Lower leg skin (tissue), 4 donors: ENCODE measurements around the gene KAZN. TPM values are rescaled to one million over a fixed set of nuclear protein-coding genes. Genes with fewer than 3 reads are reported as not detected.

Source experiments
- DNase-seq, 2 donors: peaks; one replicate each; pipeline ENCODE4 v3.0.0-alpha.2; 2019; ENCODE audit warnings: low spot score in 2 of 2
- H3K4me3 ChIP-seq: fragments of 200-600 bp; sonication (generic); 2 replicates; pipeline ENCODE4 v1.5.1; 2017; ENCODE audit warnings: mild to moderate bottlenecking, low read depth; ENCODE audit not compliant: poor library complexity, severe bottlenecking
- CTCF ChIP-seq, 3 donors: fragments of 450-650 bp; IDR thresholded peaks; one replicate each; pipeline ENCODE4 v1.5.1; 2016; ENCODE audit warnings: antibody characterized with exemption in 3 of 3, mild to moderate bottlenecking in 3 of 3, moderate library complexity in 2 of 3
- POLR2A ChIP-seq, 2 donors: fragments of 450-650 bp; IDR thresholded peaks; one replicate each; pipeline ENCODE4 v1.6.1; 2016 to 2017; ENCODE audit warnings: antibody characterized with exemption in 2 of 2, mild to moderate bottlenecking in 1 of 2, moderate library complexity in 1 of 2
- WGBS, 2 donors: methylation state at CpG; one replicate each; pipeline ENCODE4 v1.1.5; 2018; 5-methylcytosine and 5-hydroxymethylcytosine counted together
- intact Hi-C: fragments of 100-400 bp; cut with DNase I; formaldehyde crosslinking; loops from one replicate; pipeline ENCODE4 v1.15.0; 2023; ENCODE audit warnings: low total_unique reads
- total RNA-seq, 4 donors: library from RNA; depleted of rRNA; stranded (reverse); fragments of >200 nt; gene quantifications; one replicate each; pipeline ENCODE4 v1.1.0, GENCODE V29; 2016

The KAZN gene
- total RNA-seq, 4 donors from 2014 or later = 21.4 to 36.0 (median 28.4) TPM

DNA sequence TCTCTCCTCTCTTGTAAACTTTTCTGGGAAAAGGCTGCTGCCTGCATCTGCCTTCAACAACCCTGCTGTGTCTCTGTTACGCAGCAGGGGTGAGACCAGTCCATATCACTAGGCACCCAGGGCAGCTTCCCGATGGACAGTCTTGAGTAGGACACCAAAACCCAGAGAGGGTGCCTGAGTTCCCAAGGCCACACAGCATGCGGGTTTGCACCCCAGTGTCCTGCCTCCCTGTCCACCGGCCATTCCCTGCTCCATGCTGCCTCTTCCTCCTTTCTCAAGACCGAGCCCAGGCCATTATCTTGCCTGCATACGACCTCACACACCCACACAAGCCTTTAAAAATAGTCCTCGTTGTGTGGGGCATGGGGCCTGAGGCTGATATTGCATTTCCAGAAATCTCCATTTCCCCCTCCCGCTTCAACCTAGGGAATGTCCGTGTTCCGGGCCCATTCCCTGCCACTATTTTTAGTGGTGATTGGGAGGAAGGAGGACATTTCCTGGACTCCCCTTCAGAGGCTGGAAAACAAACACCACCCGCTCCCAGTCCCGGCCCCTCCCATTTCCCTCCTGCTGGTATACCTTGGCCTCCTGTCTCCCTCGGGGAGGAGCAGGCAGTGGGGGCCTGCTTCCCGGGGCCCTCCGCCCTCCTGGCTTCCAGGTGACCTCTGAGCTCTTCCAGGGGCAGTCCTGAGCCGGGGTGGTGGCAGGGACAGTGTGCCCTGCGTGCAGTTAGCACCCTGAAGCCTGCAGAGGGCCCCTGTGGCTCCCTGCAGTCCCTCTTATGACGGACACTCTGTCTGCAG, 422.7 kb downstream of the KAZN start:
- no peak for DNase-seq
- no peak for TF ChIP-seq POLR2A (IDR thresholded peaks at IDR 0.05)
- TF ChIP-seq CTCF (IDR thresholded peaks at IDR 0.05) = no peak
- WGBS, 2 donors = 66 to 72% methylated on average over 17 to 18 of the region's 18 CpGs
- H3K4me3 ChIP-seq = no peak overlapping the region
- intact Hi-C loops = no loop called here

- intact Hi-C loops = no loop called here
- TF ChIP-seq CTCF (IDR thresholded peaks at IDR 0.05) (no peak), POLR2A (IDR thresholded peaks at IDR 0.05) (no peak)
- WGBS, 2 donors = 80 to 81% methylated on average over 10 of the region's 10 CpGs
- H3K4me3 ChIP-seq = no peak overlapping the region
- no peak for DNase-seq
These were observed 423.6 kb downstream of the KAZN start for GRCh38 chr1:15022048-15022447.

DNA sequence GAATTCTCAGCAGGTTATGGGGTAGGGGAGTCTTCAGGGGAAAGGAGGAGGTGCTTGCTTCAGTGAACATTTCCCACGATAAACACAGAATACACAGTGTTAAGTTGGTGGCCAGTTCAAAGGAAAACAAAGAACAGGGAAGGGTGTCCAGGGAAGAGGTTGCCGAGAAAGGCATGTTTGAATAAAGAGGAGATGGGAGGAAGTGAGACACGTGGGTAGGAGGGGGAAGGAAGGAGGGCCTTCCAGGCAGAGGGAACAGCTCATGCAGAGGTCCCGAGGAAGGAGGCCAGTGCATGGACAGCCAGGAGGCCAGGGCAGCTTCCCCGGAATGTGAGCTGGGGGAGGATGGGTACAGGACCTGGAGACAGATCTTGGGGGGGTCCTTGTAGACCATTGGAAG, 424.7 kb downstream of the KAZN start:
- H3K4me3 ChIP-seq = no peak overlapping the region
- intact Hi-C loops = no loop called here
- WGBS, 2 donors = 67 to 77% methylated on average over 5 of the region's 5 CpGs
- no peak for DNase-seq
- TF ChIP-seq CTCF (IDR thresholded peaks at IDR 0.05) (no peak), POLR2A (IDR thresholded peaks at IDR 0.05) (no peak)

DNA sequence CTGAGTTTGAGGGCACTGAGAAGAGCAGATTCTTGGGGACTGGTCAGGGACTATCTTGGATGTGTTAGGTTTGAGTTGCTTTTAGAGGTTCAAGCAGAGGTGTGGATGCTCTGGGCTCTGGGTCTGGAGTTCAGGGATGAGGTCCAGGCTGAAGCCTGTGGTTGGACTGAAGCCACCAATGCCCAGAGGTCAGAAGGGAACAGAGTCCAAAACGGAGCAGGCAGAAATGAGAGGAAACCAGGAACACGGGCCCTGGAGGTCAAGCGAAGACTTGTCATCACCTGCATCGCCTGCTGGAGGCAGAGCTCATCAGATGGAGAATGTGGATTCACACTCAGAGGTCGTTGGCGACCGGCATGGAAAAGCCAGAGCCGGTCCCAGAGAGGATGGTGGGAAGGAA, 425.5 kb downstream of the KAZN start:
- WGBS, 2 donors = 83 to 84% methylated on average over 8 of the region's 8 CpGs
- intact Hi-C loops = no loop called here

GRCh38 chr1:15026117-15026489, 427.6 kb downstream of the KAZN start:
- TF ChIP-seq POLR2A (IDR thresholded peaks at IDR 0.05) (no peak), CTCF (IDR thresholded peaks at IDR 0.05) (no peak)
- 69 to 79% methylated on average over 4 of the region's 4 CpGs for WGBS, 2 donors
- intact Hi-C loops = loop anchor here (5.0 kb wide), 2 partner anchors 104 to 194 kb away; no protein-coding TSS in a partner anchor
- H3K4me3 ChIP-seq = no peak overlapping the region
- DNase-seq = no peak

More for the DNA sequence above, 425.5 kb downstream of the KAZN start:
- H3K4me3 ChIP-seq = no peak overlapping the region
- no peak for DNase-seq
- TF ChIP-seq CTCF (IDR thresholded peaks at IDR 0.05) (no peak), POLR2A (IDR thresholded peaks at IDR 0.05) (no peak)
